ENCODE results near the gene PRDX3.
"Not testable (repeated sequence)": the region's sequence is repeated elsewhere in the genome, so short reads cannot be mapped to it uniquely, and the experiment has no call there.

Gene PRDX3

GRCh38 chr10:119205894-119206602 is 27.4 kb upstream of the PRDX3 start:
- DNase-seq, result peak; percentile 15 to 43

- DNase-seq, result no peak
These were observed 24.4 kb upstream of the PRDX3 start for GRCh38 chr10:119203006-119203405.

- DNase-seq, result no peak
These were observed 22.6 kb upstream of the PRDX3 start for GRCh38 chr10:119201233-119201632.

DNA sequence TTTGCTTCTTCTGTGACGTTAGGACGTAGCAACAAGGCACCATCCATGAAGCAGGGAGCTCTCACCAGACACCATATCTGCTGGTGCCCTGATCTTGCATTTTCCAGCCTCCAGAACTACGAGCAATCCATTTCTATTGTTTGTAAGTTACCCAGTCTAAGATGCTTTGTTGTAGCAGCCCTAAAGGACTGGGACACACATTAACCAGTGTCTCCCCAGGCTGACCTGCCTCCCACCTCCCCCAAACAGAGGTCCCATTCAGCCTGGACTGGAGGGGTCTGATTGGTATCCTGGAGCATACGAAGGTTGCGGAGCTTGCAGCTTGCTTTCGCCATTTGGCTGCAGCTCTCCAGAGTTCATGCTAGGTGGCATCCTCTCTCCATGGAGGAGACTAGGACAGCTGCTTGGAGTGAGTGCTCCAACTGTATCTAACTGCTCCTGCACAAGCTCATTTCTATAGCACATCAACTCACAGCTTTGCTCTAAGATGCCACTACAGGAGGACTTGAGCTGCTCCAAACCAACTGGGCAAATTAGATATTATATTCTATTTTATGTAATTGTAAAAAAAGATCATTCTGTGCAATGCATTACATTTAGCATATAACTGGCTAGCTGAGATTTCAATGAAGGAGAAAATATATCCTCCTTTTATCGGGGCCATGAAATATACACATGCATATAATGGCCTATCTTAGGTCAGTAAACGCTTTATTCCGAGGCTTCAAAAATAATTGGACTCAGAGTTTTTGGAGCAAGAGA is 20.8 kb upstream of the PRDX3 start:
- peak in 1 of 2 experiments; percentile 60 for DNase-seq

DNA sequence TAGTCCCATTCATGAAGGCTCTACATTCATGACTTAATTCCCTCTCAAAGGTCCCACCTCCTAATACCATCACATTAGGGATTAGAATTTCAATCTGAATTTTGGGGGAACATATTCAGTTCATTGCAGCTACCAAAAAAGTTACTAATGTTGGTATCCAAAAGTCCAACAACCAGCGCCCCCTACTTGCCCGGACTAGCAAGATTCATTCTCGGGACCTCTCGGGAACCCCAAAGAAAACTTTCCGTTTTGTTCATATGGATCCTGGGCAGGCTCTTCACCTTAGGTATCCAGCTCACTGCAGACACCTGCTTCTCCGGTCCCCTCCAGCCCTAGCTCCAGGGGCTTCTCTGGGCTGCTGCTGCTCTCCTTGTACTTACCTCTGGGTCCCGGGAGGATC is 19.8 kb upstream of the PRDX3 start:
- DNase-seq, result no peak

- no peak for DNase-seq
These were observed 19.3 kb upstream of the PRDX3 start for GRCh38 chr10:119197921-119198320.

GRCh38 chr10:119191881-119192280 is 13.3 kb upstream of the PRDX3 start:
- DNase-seq, result no peak

DNA sequence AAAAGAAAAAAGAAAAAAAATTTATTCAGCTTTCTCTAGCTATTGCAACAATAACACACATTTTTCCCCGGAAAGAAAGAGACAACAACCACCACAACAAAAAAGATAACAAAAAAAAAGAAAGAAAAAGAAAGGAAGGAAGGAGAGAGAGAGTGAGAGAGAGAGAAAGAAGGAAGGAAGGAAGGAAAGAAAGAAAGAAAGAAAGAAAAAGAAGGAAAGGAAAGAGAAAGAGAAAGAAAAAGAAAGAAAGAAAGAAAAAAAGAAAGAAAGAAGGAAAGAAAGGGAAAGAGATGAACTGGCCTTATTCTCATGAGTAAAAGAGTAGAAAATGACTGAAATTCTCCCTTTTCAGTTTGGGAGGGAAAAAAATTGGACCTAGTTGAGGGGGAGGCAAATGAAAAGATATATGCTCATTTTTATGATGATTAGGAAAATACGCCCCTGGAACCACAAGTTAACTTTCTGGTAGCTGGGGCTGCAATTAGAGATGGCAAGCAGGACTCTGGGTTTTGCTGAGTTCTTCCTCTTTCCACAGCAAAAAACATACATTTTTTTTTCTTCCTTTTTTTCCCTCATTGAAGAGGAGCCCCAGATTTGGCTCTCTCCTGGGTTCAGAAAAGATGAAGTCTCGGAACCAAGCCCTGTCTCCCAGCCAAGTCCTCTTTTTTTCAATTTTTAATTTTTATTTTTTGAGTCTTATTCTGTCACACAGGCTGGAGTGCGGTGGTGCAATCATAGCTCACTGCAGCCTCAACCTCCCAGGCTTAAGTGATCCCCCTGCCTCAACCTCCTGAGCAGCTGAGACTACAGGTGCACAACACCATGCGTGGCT is 12.6 kb upstream of the PRDX3 start:
- no peak for DNase-seq

DNA sequence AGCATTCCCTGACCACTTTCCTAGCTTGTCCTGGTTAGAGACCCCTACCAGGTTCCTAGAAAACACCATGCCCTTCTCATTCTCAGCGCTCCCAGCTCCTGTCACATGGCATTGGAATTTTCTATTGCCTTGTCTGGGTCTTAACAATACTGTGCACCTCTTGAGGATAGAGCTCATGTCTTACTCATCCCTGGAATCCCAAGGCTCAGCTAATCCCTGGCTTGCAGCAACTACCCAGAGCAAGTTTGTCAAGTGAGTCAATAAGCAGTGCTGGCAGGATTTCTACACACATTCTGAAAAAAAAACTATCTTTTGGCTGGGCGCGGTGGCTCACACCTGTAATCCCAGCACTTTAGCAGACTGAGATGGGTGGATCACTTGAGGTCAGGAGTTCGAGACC is 11.7 kb upstream of the PRDX3 start:
- peak; percentile 47 to 63 for DNase-seq

DNA sequence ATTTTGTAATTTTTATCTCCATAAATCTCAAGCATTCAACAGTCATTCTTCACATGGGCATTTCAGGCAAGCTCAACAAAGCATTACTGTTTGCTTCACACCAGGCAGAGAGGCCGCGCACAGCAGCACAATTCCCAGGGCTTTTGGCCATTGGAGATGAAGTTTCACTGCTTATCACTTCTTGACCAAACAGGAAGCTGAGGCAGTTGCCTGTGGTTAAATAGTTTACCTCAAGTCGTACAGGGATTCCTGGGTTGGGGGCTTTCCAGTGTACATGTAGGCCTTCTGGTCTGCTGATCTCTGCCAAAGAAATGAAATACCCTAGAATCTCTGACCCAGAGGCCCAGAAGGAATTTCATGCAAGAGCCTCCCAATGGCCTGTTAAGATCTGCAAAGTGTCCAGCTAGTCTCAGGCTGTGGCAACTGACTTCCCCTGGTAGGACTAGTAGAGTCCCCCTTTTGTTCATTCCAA is 11.2 kb upstream of the PRDX3 start:
- DNase-seq, result no peak

GRCh38 chr10:119183664-119184412 is 5.2 kb upstream of the PRDX3 start:
- DNase-seq, result no peak

- not testable (repeated sequence) for DNase-seq
These were observed 2.3 kb upstream of the PRDX3 start for GRCh38 chr10:119180850-119181400.

GRCh38 chr10:119177708-119178371 is 772 bp downstream of the PRDX3 start:
- DNase-seq, result no peak

DNA sequence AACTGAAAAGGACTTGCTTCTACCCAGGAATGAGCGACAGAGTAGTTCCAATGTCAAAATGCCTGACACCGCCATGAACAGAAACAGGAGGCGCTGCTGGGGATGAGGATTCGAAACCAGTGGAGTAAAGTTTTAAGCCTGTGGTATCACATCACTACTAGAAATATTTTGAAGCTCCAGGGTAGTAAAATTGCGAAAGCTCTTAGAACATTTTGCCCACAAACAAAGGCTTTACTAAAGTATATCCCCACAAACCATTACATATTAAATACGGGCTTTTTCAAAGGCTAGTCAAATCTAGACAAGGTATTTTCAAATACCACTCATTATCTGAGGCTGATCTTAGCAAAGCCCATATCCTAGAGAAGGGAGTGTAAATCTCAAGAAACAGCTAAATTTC is 2.4 kb downstream of the PRDX3 start:
- no peak for DNase-seq

GRCh38 chr10:119174109-119174508 is 4.5 kb downstream of the PRDX3 start:
- no peak for DNase-seq

GRCh38 chr10:119167041-119167440 is 11.6 kb downstream of the PRDX3 start:
- DNase-seq, result no peak

GRCh38 chr10:119166564-119166963 is 12.0 kb downstream of the PRDX3 start:
- no peak for DNase-seq

DNA sequence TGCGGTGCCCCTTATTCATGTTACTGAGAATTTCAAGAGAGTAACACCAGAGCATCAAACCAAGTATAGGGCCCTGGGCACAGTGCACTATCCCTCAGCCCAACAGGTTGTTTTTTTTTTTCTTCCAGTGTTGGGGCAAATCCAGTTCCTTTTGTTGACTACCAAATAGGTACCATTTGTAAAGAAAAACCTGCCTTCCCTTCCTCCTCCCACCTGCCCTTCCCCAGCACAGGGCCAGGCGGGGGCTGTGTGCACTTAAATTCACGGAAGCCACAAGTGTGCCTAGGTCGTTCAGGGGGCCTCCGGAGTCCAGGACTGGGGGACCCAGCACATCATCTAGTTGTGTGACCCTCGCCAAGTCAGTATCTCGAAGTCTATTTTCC is 12.5 kb downstream of the PRDX3 start:
- no peak for DNase-seq

DNA sequence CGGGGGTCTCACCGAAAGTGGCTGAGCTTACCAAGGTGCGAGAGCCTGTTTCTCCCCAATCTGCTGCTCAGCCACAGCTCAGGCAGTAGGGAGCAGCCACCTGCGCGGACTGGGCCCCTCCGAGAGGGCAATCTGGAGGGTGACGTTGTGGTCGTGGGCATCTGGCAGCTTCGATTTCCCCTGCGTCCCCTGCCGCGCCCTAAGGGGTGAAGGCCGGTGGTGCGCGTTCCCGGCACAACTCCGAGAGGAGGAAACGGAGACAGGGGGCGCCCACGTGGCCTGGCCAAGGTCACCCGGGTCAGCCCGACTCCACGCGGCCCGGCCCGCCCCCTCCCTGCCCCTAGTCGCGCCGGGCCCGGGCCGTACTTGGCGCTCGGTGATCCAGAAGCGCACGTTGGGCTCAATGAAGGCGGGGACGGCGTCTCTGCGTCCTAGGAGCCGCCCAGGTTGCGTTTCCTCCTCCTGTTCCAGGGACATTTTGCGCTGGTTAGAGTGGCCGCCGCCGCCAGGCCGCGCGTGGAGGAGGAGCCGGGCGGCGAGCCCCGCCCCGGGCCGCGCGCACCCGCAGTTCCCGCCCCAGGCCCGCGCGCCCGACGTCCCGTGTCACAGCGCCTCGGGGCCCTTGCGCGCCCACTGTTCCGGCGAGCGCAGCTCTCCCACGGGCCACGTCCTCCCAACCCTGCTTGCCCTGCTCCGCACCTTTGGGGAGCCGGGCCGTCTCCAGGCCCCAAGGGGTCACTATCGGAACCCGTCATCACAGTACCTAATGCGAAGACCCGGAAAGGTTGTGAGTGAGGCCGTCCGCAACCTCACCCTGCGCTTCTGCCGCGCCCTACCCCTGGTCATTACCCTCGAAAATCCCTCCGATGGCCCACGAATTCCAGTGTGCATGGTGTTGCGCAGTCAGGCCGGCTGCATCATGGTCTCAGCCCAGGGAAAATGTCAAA is 13.2 kb downstream of the PRDX3 start, which contains the start of gene SFXN4:
SFXN4 (minus strand) TSS at position 544 of the 947 bp plus-strand sequence; CDS start at position 477, 67 bp downstream.
- DNase-seq, result peak; percentile 7 to 65

- DNase-seq, result no peak
These were observed 16.0 kb downstream of the PRDX3 start for GRCh38 chr10:119162452-119163092.
